ENCODE data around the gene LRRC75A. TPM values are rescaled to one million over a fixed set of nuclear protein-coding genes. Genes with fewer than 3 reads are reported as not detected.

Gene LRRC75A
- total RNA-seq, 1 donor from 2014 or later, result 2.0 TPM

- DNase-seq (ENCODE audit: low read depth, low spot score), result no peak
These were observed 57.3 kb downstream of the LRRC75A start for GRCh38 chr17:16434662-16435061.

- no peak for DNase-seq (ENCODE audit: low read depth, low spot score)
These were observed 58.5 kb downstream of the LRRC75A start for GRCh38 chr17:16433514-16433913.

GRCh38 chr17:16432017-16432416, 60.0 kb downstream of the LRRC75A start:
- no peak for DNase-seq (ENCODE audit: low read depth, low spot score)

GRCh38 chr17:16430650-16431049, 61.3 kb downstream of the LRRC75A start:
- DNase-seq (ENCODE audit: low read depth, low spot score), result no peak

GRCh38 chr17:16429083-16429482, 62.9 kb downstream of the LRRC75A start:
- DNase-seq (ENCODE audit: low read depth, low spot score), result no peak

GRCh38 chr17:16428098-16428882, 63.7 kb downstream of the LRRC75A start:
- no peak for DNase-seq (ENCODE audit: low read depth, low spot score)

- DNase-seq (ENCODE audit: low read depth, low spot score), result no peak
These were observed 65.0 kb downstream of the LRRC75A start for GRCh38 chr17:16427020-16427419.

GRCh38 chr17:16425698-16426659, 66.0 kb downstream of the LRRC75A start:
- no peak for DNase-seq (ENCODE audit: low read depth, low spot score)

- no peak for DNase-seq (ENCODE audit: low read depth, low spot score)
These were observed 66.8 kb downstream of the LRRC75A start for GRCh38 chr17:16425202-16425601.

GRCh38 chr17:16423226-16423872, 68.6 kb downstream of the LRRC75A start:
- no peak for DNase-seq (ENCODE audit: low read depth, low spot score)

- DNase-seq (ENCODE audit: low read depth, low spot score), result no peak
These were observed 69.6 kb downstream of the LRRC75A start for GRCh38 chr17:16422416-16422815.

- DNase-seq (ENCODE audit: low read depth, low spot score), result no peak
These were observed 72.1 kb downstream of the LRRC75A start for GRCh38 chr17:16419929-16420271.

- DNase-seq (ENCODE audit: low read depth, low spot score), result no peak
These were observed 72.7 kb downstream of the LRRC75A start for GRCh38 chr17:16419074-16419928.

GRCh38 chr17:16418685-16419068, 73.3 kb downstream of the LRRC75A start:
- DNase-seq (ENCODE audit: low read depth, low spot score), result no peak

GRCh38 chr17:16417896-16418684, 73.9 kb downstream of the LRRC75A start:
- DNase-seq (ENCODE audit: low read depth, low spot score), result no peak

GRCh38 chr17:16417399-16417798, 74.6 kb downstream of the LRRC75A start:
- no peak for DNase-seq (ENCODE audit: low read depth, low spot score)

- no peak for DNase-seq (ENCODE audit: low read depth, low spot score)
These were observed 76.7 kb downstream of the LRRC75A start, which contains the start of gene TRPV2 for GRCh38 chr17:16415031-16415924. TSS of gene TRPV2 (plus strand) at chr17:16415571. CDS start at chr17:16417669, 2,098 bp downstream.

GRCh38 chr17:16407911-16408588, 83.9 kb downstream of the LRRC75A start:
- no peak for DNase-seq (ENCODE audit: low read depth, low spot score)

Measured in pulmonary artery endothelial cell (primary cell).